HEK293 (cell line): ENCODE data around the gene CNBP.

Source experiments
- CTCF ChIA-PET: fragments of 350-600 bp; formaldehyde crosslinking; extraction: SDS; loops from one replicate; lab custom pipeline; 2021; ENCODE audit warnings: antibody characterized with exemption; lab: Yijun Ruan, JAX
- POLR2A ChIA-PET: fragments of 300-600 bp; formaldehyde crosslinking; extraction: SDS; loops from one replicate; lab custom pipeline; 2020; ENCODE audit warnings: antibody characterized with exemption, inconsistent platforms; lab: Yijun Ruan, JAX
- H3K27ac ChIP-seq: fragments of 200-500 bp; sonication (Bioruptor generic); 2 replicates; pipeline ENCODE4 v1.5.1; 2014; ENCODE audit warnings: low read depth, low read length, control low read depth, inconsistent platforms; ENCODE audit errors: extremely low read depth
- H3K36me3 ChIP-seq, 2 experiments: fragments of 200-500 bp in 1 of 2; sonication (Bioruptor generic) in 1 of 2; 1 replicate in 1 of 2; 2 replicates in 1 of 2; pipeline ENCODE4 v1.5.1; 2014 to 2017; ENCODE audit warnings: inconsistent platforms in 2 of 2, low read length in 2 of 2; ENCODE audit not compliant: control insufficient read depth in 2 of 2, insufficient read depth in 1 of 2
- H3K4me1 ChIP-seq: fragments of 200-500 bp; sonication (Bioruptor generic); 2 replicates; pipeline ENCODE4 v1.5.1; 2014; ENCODE audit warnings: mild to moderate bottlenecking, low read length, inconsistent platforms; ENCODE audit not compliant: control insufficient read depth, insufficient read depth
- H3K4me3 ChIP-seq: 2 replicates; pipeline ENCODE4 v1.5.1; 2011; ENCODE audit warnings: low read depth, mild to moderate bottlenecking, control low read depth, low read length, moderate library complexity
- H3K9me3 ChIP-seq: fragments of 200-500 bp; sonication (Bioruptor generic); 2 replicates; pipeline ENCODE4 v1.5.1; 2014; ENCODE audit warnings: low read depth, low read length, inconsistent platforms; ENCODE audit not compliant: control insufficient read depth, insufficient read depth
- FEZF1 ChIP-seq: fragments of 450-650 bp; formaldehyde crosslinking; IDR thresholded peaks from 2 replicates; pipeline ENCODE4 v1.5.1; 2016; ENCODE audit warnings: missing biosample characterization, missing genetic modification characterization
- GLI2 ChIP-seq: fragments of 450-650 bp; formaldehyde crosslinking; IDR thresholded peaks from 2 replicates; pipeline ENCODE4; 2017; ENCODE audit warnings: missing biosample characterization, missing genetic modification characterization, low read depth, borderline replicate concordance
- GLIS1 ChIP-seq: fragments of 450-650 bp; formaldehyde crosslinking; IDR thresholded peaks from 2 replicates; pipeline ENCODE4 v1.5.1; 2016; ENCODE audit warnings: missing biosample characterization, missing genetic modification characterization
- SP2 ChIP-seq: fragments of 450-650 bp; formaldehyde crosslinking; IDR thresholded peaks from 2 replicates; pipeline ENCODE4 v1.5.1; 2016; ENCODE audit warnings: missing biosample characterization, missing genetic modification characterization
- SP3 ChIP-seq: fragments of 450-650 bp; formaldehyde crosslinking; IDR thresholded peaks from 2 replicates; pipeline ENCODE4 v1.5.1; 2016; ENCODE audit warnings: missing biosample characterization, missing genetic modification characterization
- SP7 ChIP-seq: fragments of 450-650 bp; formaldehyde crosslinking; IDR thresholded peaks from 2 replicates; pipeline ENCODE4 v1.5.1; 2016; ENCODE audit warnings: missing biosample characterization, missing genetic modification characterization
- YY1 ChIP-seq: fragments of 450-650 bp; formaldehyde crosslinking; IDR thresholded peaks from 2 replicates; pipeline ENCODE4 v1.5.1; 2018; ENCODE audit warnings: missing biosample characterization, missing genetic modification characterization
- ZBTB7A ChIP-seq: fragments of 450-650 bp; formaldehyde crosslinking; IDR thresholded peaks from 2 replicates; pipeline ENCODE4 v1.5.1; 2016; ENCODE audit warnings: low read depth, missing biosample characterization, missing genetic modification characterization
- ZEB2 ChIP-seq: fragments of 450-650 bp; formaldehyde crosslinking; IDR thresholded peaks from 2 replicates; pipeline ENCODE4 v1.5.1; 2016; ENCODE audit warnings: missing biosample characterization, missing genetic modification characterization
- ZFHX2 ChIP-seq: fragments of 450-650 bp; formaldehyde crosslinking; conservative IDR thresholded peaks from 2 replicates; pipeline ENCODE4 v1.5.1; 2016; ENCODE audit warnings: missing biosample characterization, missing genetic modification characterization
- ZNF214 ChIP-seq: fragments of 450-650 bp; formaldehyde crosslinking; IDR thresholded peaks from 2 replicates; pipeline ENCODE4 v1.5.1; 2017; ENCODE audit warnings: missing biosample characterization, mild to moderate bottlenecking, missing genetic modification characterization, borderline replicate concordance
- ZNF354C ChIP-seq: fragments of 450-650 bp; formaldehyde crosslinking; IDR thresholded peaks from 2 replicates; pipeline ENCODE4 v1.5.1; 2016; ENCODE audit warnings: missing biosample characterization, missing genetic modification characterization, low read depth, borderline replicate concordance
- ZNF394 ChIP-seq: fragments of 450-650 bp; formaldehyde crosslinking; IDR thresholded peaks from 2 replicates; pipeline ENCODE4 v1.5.1; 2016; ENCODE audit warnings: missing biosample characterization, missing genetic modification characterization, mild to moderate bottlenecking, moderate library complexity, borderline replicate concordance
- ZNF426 ChIP-seq: fragments of 450-650 bp; formaldehyde crosslinking; IDR thresholded peaks from 2 replicates; pipeline ENCODE4 v1.5.1; 2017; ENCODE audit warnings: missing biosample characterization, missing genetic modification characterization, mild to moderate bottlenecking, inconsistent platforms, moderate library complexity
- ZNF501 ChIP-seq: fragments of 450-650 bp; formaldehyde crosslinking; IDR thresholded peaks from 2 replicates; pipeline ENCODE4 v1.5.1; 2016; ENCODE audit warnings: missing biosample characterization, missing genetic modification characterization
- ZNF561 ChIP-seq: fragments of 450-650 bp; IDR thresholded peaks from 2 replicates; pipeline ENCODE4 v1.5.1; 2018; ENCODE audit warnings: missing biosample characterization, missing genetic modification characterization, borderline replicate concordance
- ZNF600 ChIP-seq: fragments of 450-650 bp; formaldehyde crosslinking; IDR thresholded peaks from 2 replicates; pipeline ENCODE4 v1.5.1; 2016; ENCODE audit warnings: missing biosample characterization, missing genetic modification characterization
- ZNF660 ChIP-seq: fragments of 450-650 bp; IDR thresholded peaks from 2 replicates; pipeline ENCODE4 v1.5.1; 2018; ENCODE audit warnings: missing biosample characterization, mild to moderate bottlenecking, missing genetic modification characterization
- ZNF76 ChIP-seq: fragments of 450-650 bp; formaldehyde crosslinking; IDR thresholded peaks from 2 replicates; pipeline ENCODE4; 2016; ENCODE audit warnings: low read depth, missing biosample characterization, missing genetic modification characterization, borderline replicate concordance
- ZNF843 ChIP-seq: fragments of 450-650 bp; formaldehyde crosslinking; IDR thresholded peaks from 2 replicates; pipeline ENCODE4 v1.5.1; 2016; ENCODE audit warnings: missing biosample characterization, missing genetic modification characterization
- TF ChIP-seq, protein P1 (sequence below): fragments of 450-650 bp; formaldehyde crosslinking; IDR thresholded peaks from 2 replicates; pipeline ENCODE4 v1.5.1; 2017; ENCODE audit warnings: missing biosample characterization, missing genetic modification characterization
- TF ChIP-seq, protein P2 (sequence below): fragments of 450-650 bp; formaldehyde crosslinking; IDR thresholded peaks from 2 replicates; pipeline ENCODE4 v1.5.1; 2016; ENCODE audit warnings: missing biosample characterization, missing genetic modification characterization
- TF ChIP-seq, protein P3 (sequence below): fragments of 450-650 bp; formaldehyde crosslinking; IDR thresholded peaks from 2 replicates; pipeline ENCODE4 v1.5.1; 2016; ENCODE audit warnings: missing biosample characterization, missing genetic modification characterization, borderline replicate concordance

Gene CNBP

DNA sequence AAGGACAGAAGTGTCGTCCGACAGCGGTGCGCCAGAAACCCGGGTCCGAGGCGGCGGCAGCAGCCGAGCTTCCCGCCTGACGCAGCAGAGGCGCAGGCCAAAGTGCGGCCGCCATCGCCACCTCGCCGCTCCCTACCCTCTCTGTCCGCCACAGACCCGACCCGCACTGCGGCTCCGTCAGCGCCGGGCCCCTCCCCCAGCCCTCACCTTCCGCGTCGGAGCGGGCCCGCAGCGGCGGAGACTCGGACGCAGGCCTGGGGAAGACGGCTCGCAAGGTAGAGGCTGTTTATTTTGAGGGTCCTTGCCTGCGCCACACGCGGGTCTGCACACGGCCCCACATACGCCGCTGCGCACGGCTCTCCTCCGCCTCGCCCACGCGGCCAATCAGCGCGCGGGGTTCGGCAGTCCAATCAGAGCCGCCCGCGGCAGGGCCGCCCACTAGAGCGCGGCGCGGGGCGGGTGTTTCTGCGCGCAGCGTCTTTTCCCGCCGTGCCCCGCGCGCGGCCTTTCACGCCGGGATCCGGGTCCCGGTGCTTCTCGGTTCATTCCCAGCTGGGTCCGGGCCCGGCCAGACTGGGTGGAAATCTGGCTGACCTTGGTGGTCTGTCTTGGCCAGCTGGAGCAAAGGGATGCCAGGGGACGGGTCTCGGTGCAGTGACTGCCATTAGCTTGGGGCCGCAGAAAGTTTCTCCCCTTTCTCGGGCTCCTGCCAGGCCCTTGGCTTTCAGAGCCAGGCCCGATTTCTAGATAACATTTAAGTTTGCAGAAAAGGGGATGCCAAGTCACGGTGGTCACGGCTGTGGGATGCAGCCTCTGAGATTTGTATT lies at the start of gene CNBP:
CNBP (minus strand) TSS at position 328 of the 827 bp plus-strand sequence. CDS start 12,139 bp downstream, outside the sequence.
- Histone ChIP-seq H3K36me3 (peaks cover 8 to 17% of the 10 kb centered on the region in 2 experiments; a peak in 2 of 3 replicates), H3K4me3 (peak within 1 kb of the TSS; percentile 99), H3K4me1 (peaks cover 7% of the 10 kb centered on the region; the same call in 1 of the 2 replicates), H3K9me3 (no peaks in the 10 kb centered on the region), H3K27ac (peak within 1 kb of the TSS; percentile 90)
- ChIA-PET CTCF (interaction anchor here (1.0 to 3.1 kb wide), 2 partner anchors 62 to 131 kb away, joined by 3 to 18 read pairs; no protein-coding TSS in a partner anchor), POLR2A (interaction anchor here (0.6 to 1.1 kb wide), 5 partner anchors 12 to 40 kb away, joined by 3 to 4 read pairs (median 3); no protein-coding TSS in a partner anchor)
- TF ChIP-seq ZNF660, result peak; percentile 53; the same call in 1 of the 2 replicates
- peak; percentile 83 for TF ChIP-seq SP2 (tag by site-specific recombination)
- TF ChIP-seq, protein P1, sequence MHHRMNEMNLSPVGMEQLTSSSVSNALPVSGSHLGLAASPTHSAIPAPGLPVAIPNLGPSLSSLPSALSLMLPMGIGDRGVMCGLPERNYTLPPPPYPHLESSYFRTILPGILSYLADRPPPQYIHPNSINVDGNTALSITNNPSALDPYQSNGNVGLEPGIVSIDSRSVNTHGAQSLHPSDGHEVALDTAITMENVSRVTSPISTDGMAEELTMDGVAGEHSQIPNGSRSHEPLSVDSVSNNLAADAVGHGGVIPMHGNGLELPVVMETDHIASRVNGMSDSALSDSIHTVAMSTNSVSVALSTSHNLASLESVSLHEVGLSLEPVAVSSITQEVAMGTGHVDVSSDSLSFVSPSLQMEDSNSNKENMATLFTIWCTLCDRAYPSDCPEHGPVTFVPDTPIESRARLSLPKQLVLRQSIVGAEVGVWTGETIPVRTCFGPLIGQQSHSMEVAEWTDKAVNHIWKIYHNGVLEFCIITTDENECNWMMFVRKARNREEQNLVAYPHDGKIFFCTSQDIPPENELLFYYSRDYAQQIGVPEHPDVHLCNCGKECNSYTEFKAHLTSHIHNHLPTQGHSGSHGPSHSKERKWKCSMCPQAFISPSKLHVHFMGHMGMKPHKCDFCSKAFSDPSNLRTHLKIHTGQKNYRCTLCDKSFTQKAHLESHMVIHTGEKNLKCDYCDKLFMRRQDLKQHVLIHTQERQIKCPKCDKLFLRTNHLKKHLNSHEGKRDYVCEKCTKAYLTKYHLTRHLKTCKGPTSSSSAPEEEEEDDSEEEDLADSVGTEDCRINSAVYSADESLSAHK, result peak; percentile 29; the same call in 1 of the 2 replicates
- peak; percentile 45 for TF ChIP-seq FEZF1 (tag by site-specific recombination)
- TF ChIP-seq, protein P2, sequence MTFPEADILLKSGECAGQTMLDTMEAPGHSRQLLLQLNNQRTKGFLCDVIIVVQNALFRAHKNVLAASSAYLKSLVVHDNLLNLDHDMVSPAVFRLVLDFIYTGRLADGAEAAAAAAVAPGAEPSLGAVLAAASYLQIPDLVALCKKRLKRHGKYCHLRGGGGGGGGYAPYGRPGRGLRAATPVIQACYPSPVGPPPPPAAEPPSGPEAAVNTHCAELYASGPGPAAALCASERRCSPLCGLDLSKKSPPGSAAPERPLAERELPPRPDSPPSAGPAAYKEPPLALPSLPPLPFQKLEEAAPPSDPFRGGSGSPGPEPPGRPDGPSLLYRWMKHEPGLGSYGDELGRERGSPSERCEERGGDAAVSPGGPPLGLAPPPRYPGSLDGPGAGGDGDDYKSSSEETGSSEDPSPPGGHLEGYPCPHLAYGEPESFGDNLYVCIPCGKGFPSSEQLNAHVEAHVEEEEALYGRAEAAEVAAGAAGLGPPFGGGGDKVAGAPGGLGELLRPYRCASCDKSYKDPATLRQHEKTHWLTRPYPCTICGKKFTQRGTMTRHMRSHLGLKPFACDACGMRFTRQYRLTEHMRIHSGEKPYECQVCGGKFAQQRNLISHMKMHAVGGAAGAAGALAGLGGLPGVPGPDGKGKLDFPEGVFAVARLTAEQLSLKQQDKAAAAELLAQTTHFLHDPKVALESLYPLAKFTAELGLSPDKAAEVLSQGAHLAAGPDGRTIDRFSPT (tag by site-specific recombination), result no peak
- TF ChIP-seq ZNF214 (tag by site-specific recombination), result no peak
- TF ChIP-seq ZNF561 (tag by site-specific recombination), result peak; percentile 50; the same call in 1 of the 2 replicates
- TF ChIP-seq YY1, result peak; percentile 71; the same call in 1 of the 2 replicates
- TF ChIP-seq ZNF76 (tag by site-specific recombination), result peak; percentile 85
- peak; percentile 72 for TF ChIP-seq SP3
- TF ChIP-seq SP7 (tag by site-specific recombination), result peak; percentile 64
- TF ChIP-seq GLIS1, result peak; percentile 59
- TF ChIP-seq ZNF354C (tag by site-specific recombination), result no peak
- TF ChIP-seq ZNF426 (tag by site-specific recombination), result no peak
- TF ChIP-seq GLI2 (tag by site-specific recombination), result no peak
- TF ChIP-seq ZNF600 (tag by site-specific recombination), result peak; percentile 63; the same call in 1 of the 2 replicates
- TF ChIP-seq ZNF501 (tag by site-specific recombination), result peak; percentile 77
- TF ChIP-seq ZBTB7A, result peak; percentile 43; the same call in 1 of the 2 replicates
- TF ChIP-seq, protein P3, sequence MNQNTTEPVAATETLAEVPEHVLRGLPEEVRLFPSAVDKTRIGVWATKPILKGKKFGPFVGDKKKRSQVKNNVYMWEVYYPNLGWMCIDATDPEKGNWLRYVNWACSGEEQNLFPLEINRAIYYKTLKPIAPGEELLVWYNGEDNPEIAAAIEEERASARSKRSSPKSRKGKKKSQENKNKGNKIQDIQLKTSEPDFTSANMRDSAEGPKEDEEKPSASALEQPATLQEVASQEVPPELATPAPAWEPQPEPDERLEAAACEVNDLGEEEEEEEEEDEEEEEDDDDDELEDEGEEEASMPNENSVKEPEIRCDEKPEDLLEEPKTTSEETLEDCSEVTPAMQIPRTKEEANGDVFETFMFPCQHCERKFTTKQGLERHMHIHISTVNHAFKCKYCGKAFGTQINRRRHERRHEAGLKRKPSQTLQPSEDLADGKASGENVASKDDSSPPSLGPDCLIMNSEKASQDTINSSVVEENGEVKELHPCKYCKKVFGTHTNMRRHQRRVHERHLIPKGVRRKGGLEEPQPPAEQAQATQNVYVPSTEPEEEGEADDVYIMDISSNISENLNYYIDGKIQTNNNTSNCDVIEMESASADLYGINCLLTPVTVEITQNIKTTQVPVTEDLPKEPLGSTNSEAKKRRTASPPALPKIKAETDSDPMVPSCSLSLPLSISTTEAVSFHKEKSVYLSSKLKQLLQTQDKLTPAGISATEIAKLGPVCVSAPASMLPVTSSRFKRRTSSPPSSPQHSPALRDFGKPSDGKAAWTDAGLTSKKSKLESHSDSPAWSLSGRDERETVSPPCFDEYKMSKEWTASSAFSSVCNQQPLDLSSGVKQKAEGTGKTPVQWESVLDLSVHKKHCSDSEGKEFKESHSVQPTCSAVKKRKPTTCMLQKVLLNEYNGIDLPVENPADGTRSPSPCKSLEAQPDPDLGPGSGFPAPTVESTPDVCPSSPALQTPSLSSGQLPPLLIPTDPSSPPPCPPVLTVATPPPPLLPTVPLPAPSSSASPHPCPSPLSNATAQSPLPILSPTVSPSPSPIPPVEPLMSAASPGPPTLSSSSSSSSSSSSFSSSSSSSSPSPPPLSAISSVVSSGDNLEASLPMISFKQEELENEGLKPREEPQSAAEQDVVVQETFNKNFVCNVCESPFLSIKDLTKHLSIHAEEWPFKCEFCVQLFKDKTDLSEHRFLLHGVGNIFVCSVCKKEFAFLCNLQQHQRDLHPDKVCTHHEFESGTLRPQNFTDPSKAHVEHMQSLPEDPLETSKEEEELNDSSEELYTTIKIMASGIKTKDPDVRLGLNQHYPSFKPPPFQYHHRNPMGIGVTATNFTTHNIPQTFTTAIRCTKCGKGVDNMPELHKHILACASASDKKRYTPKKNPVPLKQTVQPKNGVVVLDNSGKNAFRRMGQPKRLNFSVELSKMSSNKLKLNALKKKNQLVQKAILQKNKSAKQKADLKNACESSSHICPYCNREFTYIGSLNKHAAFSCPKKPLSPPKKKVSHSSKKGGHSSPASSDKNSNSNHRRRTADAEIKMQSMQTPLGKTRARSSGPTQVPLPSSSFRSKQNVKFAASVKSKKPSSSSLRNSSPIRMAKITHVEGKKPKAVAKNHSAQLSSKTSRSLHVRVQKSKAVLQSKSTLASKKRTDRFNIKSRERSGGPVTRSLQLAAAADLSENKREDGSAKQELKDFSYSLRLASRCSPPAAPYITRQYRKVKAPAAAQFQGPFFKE (tag by site-specific recombination), result 0 out of 2 replicates have a peak, but pooled peaks have one; percentile 38
- TF ChIP-seq ZFHX2 (tag by site-specific recombination), result peak; percentile 88
- peak; percentile 71 for TF ChIP-seq ZEB2 (tag by site-specific recombination)
- TF ChIP-seq ZNF394 (tag by site-specific recombination), result peak; percentile 2; the same call in 1 of the 2 replicates
- 0 out of 2 replicates have a peak, but pooled peaks have one; percentile 18 for TF ChIP-seq ZNF843 (tag by site-specific recombination)
